Omental fat pad (tissue), 4 donors: ENCODE results near the gene RTN4. TPM values are rescaled to one million over a fixed set of nuclear protein-coding genes. Genes with fewer than 3 reads are reported as not detected.

Source experiments
- ATAC-seq: fragments of 150-250 bp; one replicate; pipeline ENCODE4 v1.9.1; 2016; ENCODE audit warnings: mild to moderate bottlenecking, moderate library complexity; ENCODE audit not compliant: low FRiP score
- DNase-seq: peaks from one replicate; pipeline ENCODE4 v3.0.0-alpha.2; 2019; ENCODE audit warnings: low spot score
- CTCF ChIP-seq, 3 donors: fragments of 450-650 bp; IDR thresholded peaks; one replicate each; pipeline ENCODE4 v1.5.1; 2016 to 2017; ENCODE audit warnings: antibody characterized with exemption in 3 of 3, mild to moderate bottlenecking in 3 of 3, moderate library complexity in 2 of 3
- total RNA-seq, 4 donors: library from RNA; depleted of rRNA; stranded (reverse); fragments of >200 nt; gene quantifications; one replicate each; pipeline ENCODE4 v1.1.0, GENCODE V29; 2016

The RTN4 gene
- total RNA-seq, 4 donors from 2014 or later: 308 to 566 (median 400) TPM

- no peak for DNase-seq
- no peak for TF ChIP-seq CTCF (IDR thresholded peaks at IDR 0.05)
- peak; percentile 77 for ATAC-seq
Observed at GRCh38 chr2:55010149-55010591, 40.1 kb downstream of the RTN4 start.

- DNase-seq (no peak), ATAC-seq (no peak)
- TF ChIP-seq CTCF (IDR thresholded peaks at IDR 0.05): no peak
Observed at GRCh38 chr2:55009277-55010060, 40.8 kb downstream of the RTN4 start.

GRCh38 chr2:55006306-55006705 lies 43.9 kb downstream of the RTN4 start:
- TF ChIP-seq CTCF (IDR thresholded peaks at IDR 0.05): no peak
- ATAC-seq: no peak
- DNase-seq: no peak

DNA sequence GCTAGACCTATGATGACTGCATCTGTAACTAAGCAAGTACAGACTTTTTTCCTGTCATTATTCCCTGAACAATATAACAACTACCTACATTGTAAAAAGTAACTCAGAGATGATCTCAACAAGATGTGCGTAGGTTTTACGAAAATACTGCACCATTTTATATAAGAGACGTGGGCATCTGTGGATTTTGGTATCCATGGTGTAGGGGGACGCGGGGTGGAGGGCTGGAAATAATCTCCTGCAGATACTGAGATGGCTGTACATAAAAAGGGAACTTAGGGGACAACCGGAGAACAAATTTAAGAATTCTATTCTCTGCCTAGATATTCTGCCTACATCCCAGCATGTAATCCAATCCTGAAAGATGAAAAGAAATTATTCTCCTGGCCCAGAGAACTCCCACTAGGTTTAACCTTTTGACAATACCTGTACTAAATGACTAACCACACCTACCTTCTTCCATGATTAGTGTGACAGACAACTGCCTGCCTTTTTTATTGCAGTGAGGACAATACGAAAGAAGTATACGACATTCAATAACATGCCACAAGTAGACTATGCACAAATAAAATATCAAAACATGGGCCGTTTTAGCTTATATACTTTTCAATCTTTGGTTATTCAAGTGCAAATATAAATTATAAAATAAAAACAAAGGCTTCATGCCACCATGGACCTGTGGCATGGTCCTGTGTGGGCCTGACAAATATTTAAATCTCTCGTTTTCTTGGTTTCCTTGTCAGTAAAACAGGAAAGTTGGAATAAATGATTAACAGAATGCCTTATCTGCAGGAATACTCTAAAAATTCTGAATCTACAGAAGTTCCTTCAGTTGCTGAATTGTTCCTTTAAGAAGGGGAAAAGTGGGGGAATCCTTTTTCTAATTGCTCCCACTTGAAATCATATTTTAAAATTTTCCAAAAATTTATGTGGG lies 46.3 kb downstream of the RTN4 start:
- ATAC-seq (no peak), DNase-seq (no peak)
- TF ChIP-seq CTCF (IDR thresholded peaks at IDR 0.05): no peak

- ATAC-seq: no peak
- no peak for TF ChIP-seq CTCF (IDR thresholded peaks at IDR 0.05)
Observed at GRCh38 chr2:55001716-55002115, 48.5 kb downstream of the RTN4 start.

DNA sequence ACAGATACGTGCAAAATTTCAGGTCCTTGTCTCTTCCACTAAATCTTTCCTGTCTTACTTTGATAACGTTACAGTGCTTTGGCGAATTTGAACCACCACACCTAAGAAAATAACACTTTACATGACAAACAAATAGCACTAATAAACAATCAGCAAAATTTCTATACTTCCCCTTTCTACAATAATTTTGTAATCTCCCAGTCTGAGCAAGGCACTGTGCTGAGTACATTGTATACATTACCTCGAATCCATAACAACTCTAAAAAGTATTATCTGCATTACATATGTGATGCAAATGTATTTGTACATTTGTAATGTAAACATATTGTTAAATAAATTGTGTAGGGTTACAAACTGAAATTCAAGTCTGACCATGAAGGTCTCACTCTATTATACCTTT lies 49.9 kb downstream of the RTN4 start:
- TF ChIP-seq CTCF (IDR thresholded peaks at IDR 0.05): no peak
- DNase-seq: no peak
- ATAC-seq: no peak

More at GRCh38 chr2:55001716-55002115, 48.5 kb downstream of the RTN4 start:
- no peak for DNase-seq
